ENCODE results near the gene GTPBP1.

DNA sequence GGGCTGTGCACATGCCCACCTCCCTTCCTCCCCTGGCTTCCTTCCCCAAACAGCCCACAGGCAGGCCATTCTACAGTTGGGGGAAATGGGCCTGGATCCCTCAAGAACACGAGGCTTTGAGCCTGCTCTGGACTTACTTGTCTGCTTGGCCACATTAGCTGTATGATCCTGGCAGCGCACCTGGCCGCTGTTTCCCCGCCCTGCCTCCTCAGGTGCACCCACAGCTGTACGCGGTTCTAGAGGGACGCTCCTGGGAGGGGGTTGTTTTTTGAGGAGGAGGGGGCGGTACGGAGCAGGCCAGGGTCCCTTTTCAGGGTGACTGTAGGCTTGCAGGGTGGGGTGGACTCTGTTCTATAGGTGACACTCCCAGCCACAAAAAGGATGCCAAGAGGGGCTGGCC lies 61.6 kb downstream of the GTPBP1 start:
- TF ChIP-seq, protein P1, sequence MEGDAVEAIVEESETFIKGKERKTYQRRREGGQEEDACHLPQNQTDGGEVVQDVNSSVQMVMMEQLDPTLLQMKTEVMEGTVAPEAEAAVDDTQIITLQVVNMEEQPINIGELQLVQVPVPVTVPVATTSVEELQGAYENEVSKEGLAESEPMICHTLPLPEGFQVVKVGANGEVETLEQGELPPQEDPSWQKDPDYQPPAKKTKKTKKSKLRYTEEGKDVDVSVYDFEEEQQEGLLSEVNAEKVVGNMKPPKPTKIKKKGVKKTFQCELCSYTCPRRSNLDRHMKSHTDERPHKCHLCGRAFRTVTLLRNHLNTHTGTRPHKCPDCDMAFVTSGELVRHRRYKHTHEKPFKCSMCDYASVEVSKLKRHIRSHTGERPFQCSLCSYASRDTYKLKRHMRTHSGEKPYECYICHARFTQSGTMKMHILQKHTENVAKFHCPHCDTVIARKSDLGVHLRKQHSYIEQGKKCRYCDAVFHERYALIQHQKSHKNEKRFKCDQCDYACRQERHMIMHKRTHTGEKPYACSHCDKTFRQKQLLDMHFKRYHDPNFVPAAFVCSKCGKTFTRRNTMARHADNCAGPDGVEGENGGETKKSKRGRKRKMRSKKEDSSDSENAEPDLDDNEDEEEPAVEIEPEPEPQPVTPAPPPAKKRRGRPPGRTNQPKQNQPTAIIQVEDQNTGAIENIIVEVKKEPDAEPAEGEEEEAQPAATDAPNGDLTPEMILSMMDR (IDR thresholded peaks at IDR 0.05), result no peak
- no peak for TF ChIP-seq POLR2A (IDR thresholded peaks at IDR 0.05)

Data from uterus (tissue), 2 donors.